ENCODE data around the gene SEPTIN7. TPM values are rescaled to one million over a fixed set of nuclear protein-coding genes. Genes with fewer than 3 reads are reported as not detected.
"Not testable (repeated sequence)": the region's sequence is repeated elsewhere in the genome, so short reads cannot be mapped to it uniquely, and the experiment has no call there.

The SEPTIN7 gene
- total RNA-seq, 4 donors from 2014 or later: 92.1 to 145 (median 114) TPM

DNA sequence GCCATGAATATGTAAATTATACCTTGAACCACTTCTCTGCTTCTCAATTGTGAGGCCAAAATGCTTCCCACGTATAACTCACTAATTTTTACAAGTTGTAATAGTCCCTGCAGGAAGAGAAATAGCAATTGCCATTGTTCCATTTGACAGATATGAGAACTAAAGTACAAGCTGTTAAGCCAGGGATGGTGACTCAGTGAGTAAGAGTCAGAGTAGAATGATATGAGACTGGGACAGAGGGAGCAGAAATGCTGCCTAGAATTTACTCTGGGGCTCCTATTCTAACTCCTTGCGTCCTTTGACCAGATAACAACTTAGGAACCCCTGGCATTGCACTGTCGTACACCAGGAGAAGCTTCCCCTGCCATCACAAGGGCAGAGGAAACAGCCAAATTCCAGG lies 45.1 kb upstream of the SEPTIN7 start:
- intact Hi-C loops (cut with DNase I; ENCODE audit: low total_unique reads): loop anchor here (5.0 kb wide), 1 partner anchor 47 kb away; the partner anchor contains the start of gene SEPTIN7
- no peak for TF ChIP-seq POLR2A (IDR thresholded peaks at IDR 0.05)
- TF ChIP-seq, protein P1, sequence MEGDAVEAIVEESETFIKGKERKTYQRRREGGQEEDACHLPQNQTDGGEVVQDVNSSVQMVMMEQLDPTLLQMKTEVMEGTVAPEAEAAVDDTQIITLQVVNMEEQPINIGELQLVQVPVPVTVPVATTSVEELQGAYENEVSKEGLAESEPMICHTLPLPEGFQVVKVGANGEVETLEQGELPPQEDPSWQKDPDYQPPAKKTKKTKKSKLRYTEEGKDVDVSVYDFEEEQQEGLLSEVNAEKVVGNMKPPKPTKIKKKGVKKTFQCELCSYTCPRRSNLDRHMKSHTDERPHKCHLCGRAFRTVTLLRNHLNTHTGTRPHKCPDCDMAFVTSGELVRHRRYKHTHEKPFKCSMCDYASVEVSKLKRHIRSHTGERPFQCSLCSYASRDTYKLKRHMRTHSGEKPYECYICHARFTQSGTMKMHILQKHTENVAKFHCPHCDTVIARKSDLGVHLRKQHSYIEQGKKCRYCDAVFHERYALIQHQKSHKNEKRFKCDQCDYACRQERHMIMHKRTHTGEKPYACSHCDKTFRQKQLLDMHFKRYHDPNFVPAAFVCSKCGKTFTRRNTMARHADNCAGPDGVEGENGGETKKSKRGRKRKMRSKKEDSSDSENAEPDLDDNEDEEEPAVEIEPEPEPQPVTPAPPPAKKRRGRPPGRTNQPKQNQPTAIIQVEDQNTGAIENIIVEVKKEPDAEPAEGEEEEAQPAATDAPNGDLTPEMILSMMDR (IDR thresholded peaks at IDR 0.05 in 4 of 5, conservative IDR thresholded peaks at IDR 0.05 in 1 of 5): no peak
- no peak for DNase-seq
- Histone ChIP-seq H3K9me3 (no peaks in the 10 kb centered on the region), H3K36me3 (no peaks in the 10 kb centered on the region), H3K27me3 (no peaks in the 10 kb centered on the region), H3K4me3 (no peak overlapping the region), H3K27ac (peak overlapping the region in 3 of 4 donors; percentile 41 to 77 (median 64)), H3K4me1 (peaks cover 21 to 41% of the 10 kb centered on the region in 2 donors)
- ATAC-seq: no peak
- in situ Hi-C loops (cut with MboI; ENCODE audit: low sequenced_read_pairs in 4 of 4): no loop called here

DNA sequence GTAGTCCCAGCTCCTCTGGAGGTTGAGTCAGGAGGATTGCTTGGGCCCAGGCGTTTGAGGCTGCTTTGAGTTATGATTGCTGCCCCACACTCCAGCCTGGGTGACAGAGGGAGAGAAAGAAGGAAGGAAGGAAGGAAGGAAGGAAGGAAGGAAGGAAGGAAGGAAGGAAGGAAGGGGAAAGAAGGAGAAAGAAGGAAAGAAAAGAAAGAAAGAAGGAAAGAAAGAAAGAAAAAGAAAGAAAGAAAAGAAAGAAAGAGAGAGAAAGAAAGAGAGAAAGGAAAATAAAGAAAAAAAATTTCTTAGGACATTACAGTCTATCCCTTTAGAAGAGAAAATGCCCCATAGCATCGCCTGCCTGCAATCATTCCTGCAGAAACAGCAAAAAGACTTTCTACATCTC lies 44.4 kb upstream of the SEPTIN7 start:
- H3K4me1 ChIP-seq: peaks cover 21 to 41% of the 10 kb centered on the region in 2 donors
- intact Hi-C loops (cut with DNase I; ENCODE audit: low total_unique reads): loop anchor here (5.0 kb wide), 1 partner anchor 46 kb away; the partner anchor contains the start of gene SEPTIN7
- in situ Hi-C loops (cut with MboI; ENCODE audit: low sequenced_read_pairs in 4 of 4); H3K27me3 ChIP-seq; H3K9me3 ChIP-seq; DNase-seq; ATAC-seq; H3K27ac ChIP-seq; H3K36me3 ChIP-seq; H3K4me3 ChIP-seq: not testable (repeated sequence)

DNA sequence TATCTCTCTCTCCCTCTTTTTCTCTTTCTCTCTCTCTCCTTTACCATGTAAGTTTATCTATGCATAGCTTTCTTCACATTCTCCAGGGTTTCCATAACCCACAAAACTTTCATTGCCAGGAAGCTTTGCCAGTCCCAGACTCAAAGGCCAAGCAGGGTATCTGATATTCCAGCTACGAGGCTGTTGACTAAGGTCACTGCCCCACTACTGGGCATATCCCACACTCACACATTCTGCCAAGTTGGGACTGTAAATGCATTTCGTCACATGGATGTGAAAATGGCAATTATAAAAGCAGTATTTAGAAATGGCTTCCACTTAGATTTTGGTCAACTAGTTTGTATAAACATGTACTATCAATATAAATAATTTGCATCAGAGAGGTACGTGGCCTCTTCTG lies 43.3 kb upstream of the SEPTIN7 start:
- intact Hi-C loops (cut with DNase I; ENCODE audit: low total_unique reads): loop anchor here (5.0 kb wide), 1 partner anchor 45 kb away; the partner anchor contains the start of gene SEPTIN7
- ATAC-seq: no peak

DNA sequence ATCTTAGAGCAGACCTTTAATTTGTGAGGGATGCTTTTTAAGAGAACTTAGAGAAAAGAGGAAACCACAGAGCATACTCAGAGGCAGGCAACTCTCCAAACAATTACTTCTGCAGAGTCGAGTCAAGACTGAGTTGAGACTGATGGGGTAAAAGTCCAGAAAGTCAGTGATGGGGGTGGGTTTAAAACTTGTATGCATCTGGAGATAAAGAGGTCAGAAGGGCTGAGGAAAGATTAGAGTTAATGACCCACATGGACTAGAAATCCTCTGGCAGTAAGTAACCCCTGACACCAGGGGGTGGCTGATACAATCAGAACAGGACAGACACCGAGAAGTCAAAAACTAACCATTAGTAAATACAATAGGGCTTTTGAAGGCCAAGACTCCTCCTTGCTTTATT lies 42.4 kb upstream of the SEPTIN7 start:
- in situ Hi-C loops (cut with MboI; ENCODE audit: low sequenced_read_pairs in 4 of 4): no loop called here
- no peak for TF ChIP-seq POLR2A (IDR thresholded peaks at IDR 0.05)
- TF ChIP-seq, protein P1 (IDR thresholded peaks at IDR 0.05 in 4 of 5, conservative IDR thresholded peaks at IDR 0.05 in 1 of 5): no peak
- H3K36me3 ChIP-seq: no peaks in the 10 kb centered on the region
- intact Hi-C loops (cut with DNase I; ENCODE audit: low total_unique reads): loop anchor here (5.0 kb wide), 1 partner anchor 44 kb away; the partner anchor contains the start of gene SEPTIN7
- ATAC-seq: no peak
- no peaks in the 10 kb centered on the region for H3K27me3 ChIP-seq
- DNase-seq: no peak
- no peak overlapping the region for H3K27ac ChIP-seq
- H3K9me3 ChIP-seq: no peaks in the 10 kb centered on the region
- H3K4me1 ChIP-seq: peaks cover 27 to 41% of the 10 kb centered on the region in 2 donors
- H3K4me3 ChIP-seq: no peak overlapping the region

More for the DNA sequence above, 43.3 kb upstream of the SEPTIN7 start:
- Histone ChIP-seq H3K9me3 (no peaks in the 10 kb centered on the region), H3K4me3 (no peak overlapping the region), H3K36me3 (no peaks in the 10 kb centered on the region), H3K4me1 (peaks cover 27 to 41% of the 10 kb centered on the region in 2 donors), H3K27me3 (no peaks in the 10 kb centered on the region), H3K27ac (no peak overlapping the region)
- no peak for DNase-seq
- TF ChIP-seq, protein P1 (IDR thresholded peaks at IDR 0.05 in 4 of 5, conservative IDR thresholded peaks at IDR 0.05 in 1 of 5): no peak
- no peak for TF ChIP-seq POLR2A (IDR thresholded peaks at IDR 0.05)
- in situ Hi-C loops (cut with MboI; ENCODE audit: low sequenced_read_pairs in 4 of 4): no loop called here

DNA sequence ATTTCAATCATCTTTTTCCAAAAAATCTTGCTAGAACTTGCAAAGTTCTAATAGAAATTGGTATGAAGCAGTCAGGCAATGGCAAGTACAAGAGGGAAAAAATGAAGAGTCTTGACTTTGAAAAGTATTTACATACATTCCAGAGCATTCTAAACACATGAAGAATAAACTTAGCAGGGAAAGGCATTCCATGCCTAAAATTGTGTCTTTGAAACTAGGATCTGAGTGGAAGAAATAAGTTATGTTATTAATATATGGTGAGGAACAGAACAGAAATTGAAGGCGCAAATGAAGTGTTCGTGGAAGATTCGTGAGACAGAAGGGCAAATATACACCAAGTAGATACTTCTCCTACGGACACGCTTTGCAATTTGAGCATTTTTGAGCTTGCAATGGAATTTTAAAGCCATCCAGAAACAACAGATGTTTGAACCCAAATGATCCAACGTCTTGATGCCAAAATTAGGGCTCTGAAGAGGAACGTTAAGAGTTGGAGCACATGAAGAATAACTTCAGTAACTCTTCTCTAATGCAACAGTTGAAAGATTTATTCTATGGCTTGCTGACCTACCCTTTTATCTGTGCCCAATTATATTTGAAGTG lies 40.6 kb upstream of the SEPTIN7 start:
- Histone ChIP-seq H3K36me3 (no peaks in the 10 kb centered on the region), H3K27ac (no peak overlapping the region), H3K4me3 (no peak overlapping the region), H3K27me3 (no peaks in the 10 kb centered on the region), H3K4me1 (peaks cover 10 to 24% of the 10 kb centered on the region in 2 donors), H3K9me3 (no peaks in the 10 kb centered on the region)
- in situ Hi-C loops (cut with MboI; ENCODE audit: low sequenced_read_pairs in 4 of 4) (no loop called here), intact Hi-C loops (cut with DNase I; ENCODE audit: low total_unique reads) (no loop called here)
- ATAC-seq (no peak), DNase-seq (no peak)
- TF ChIP-seq, protein P1 (IDR thresholded peaks at IDR 0.05 in 4 of 5, conservative IDR thresholded peaks at IDR 0.05 in 1 of 5): no peak
- no peak for TF ChIP-seq POLR2A (IDR thresholded peaks at IDR 0.05)

All from gastrocnemius medialis (tissue), 4 donors.